GM19372 (cell line): ENCODE results near the gene ATP4A.

Experiments used
- ATAC-seq: cut with Tn5 transposase; IDR thresholded peaks from one replicate; pipeline ENCODE4 v1.9.1; 2021; ENCODE audit warnings: mild to moderate bottlenecking, low read depth, moderate library complexity; ENCODE audit not compliant: unreplicated experiment

ATP4A gene

DNA sequence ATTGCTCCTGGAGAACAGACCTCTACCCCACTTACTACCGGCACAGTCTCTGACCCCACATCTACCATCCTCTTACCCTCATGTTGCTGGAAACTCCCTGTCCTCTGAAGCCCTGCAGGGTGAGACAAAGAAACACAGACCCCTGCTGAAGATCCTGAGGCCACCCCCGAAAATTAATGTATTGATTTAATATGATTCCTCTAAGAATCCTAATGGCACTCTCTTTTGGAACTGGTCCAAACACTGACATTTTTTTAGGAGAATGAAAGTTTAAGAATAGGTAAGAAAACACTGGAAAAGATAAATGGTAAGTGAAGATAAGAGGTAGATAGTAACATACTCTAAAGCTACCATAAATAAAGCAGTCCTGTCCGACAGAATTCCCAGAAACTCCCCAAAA lies 55.3 kb downstream of the ATP4A start:
- ATAC-seq, result no peak

GRCh38 chr19:35507561-35507960 lies 55.9 kb downstream of the ATP4A start:
- ATAC-seq, result no peak

DNA sequence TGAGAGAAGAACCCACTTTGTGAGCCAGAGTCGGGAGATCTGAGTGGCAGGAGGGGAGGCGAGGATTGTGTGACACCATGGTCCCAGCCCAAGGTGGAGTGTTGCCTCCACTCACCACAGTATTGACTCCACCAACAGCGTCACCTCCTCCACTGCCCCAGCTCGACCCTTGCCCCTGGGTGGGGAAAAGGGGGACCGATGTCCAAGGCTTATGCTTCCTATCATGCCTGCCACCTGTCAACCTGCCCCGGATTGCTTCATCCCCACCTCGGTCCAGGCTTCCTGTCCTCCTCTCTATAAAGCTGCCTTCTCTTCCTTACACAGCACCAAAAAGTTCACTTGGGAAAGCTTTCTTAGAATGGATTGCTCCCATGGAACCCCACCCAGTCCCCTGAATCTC lies 57.4 kb downstream of the ATP4A start:
- no peak for ATAC-seq

- no peak for ATAC-seq
Observed at GRCh38 chr19:35502751-35503150, 60.7 kb downstream of the ATP4A start.

DNA sequence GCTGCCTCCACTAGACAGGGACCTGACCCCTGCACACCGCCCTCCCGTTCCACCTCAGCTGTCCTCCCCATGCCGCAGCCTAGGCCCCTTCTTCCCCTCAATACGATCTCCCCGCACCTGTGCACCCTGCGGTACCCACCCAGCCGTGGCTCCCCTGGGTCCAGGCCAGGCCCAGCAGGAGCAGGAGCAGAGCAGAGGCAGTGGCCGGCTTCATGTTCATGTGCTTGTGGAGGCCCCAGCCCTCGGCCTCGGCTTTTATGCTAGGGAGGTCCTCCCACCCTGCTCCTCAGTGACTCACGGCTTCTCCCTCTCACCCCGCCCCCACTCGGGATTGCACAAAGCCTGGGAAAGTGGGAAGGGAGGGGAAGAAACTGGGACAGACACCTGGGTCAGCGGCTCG lies 61.8 kb downstream of the ATP4A start:
- ATAC-seq, result no peak

- no peak for ATAC-seq
Observed at GRCh38 chr19:35500611-35501010, 62.8 kb downstream of the ATP4A start.
